ENCODE data around the gene ASB10.

- TF ChIP-seq CTCF (IDR thresholded peaks at IDR 0.05) (no peak), EZH2 (IDR thresholded peaks at IDR 0.05; ENCODE audit: borderline replicate concordance, insufficient read depth, low read depth, low read length, poor library complexity, severe bottlenecking) (no peak)
Observed at GRCh38 chr7:151131224-151131591, 55.8 kb downstream of the ASB10 start.
